Right lobe of liver (tissue), 5 donors: ENCODE measurements around the gene ZYG11B. TPM values are rescaled to one million over a fixed set of nuclear protein-coding genes. Genes with fewer than 3 reads are reported as not detected.

Experiments
- small RNA-seq, 2 experiments: library from RNA; depleted of rRNA; stranded (forward); fragments of <200 nt; gene quantifications; one replicate each; pipeline ENCODE3, GENCODE V24; 2016
- total RNA-seq, 6 experiments: library from RNA; depleted of rRNA in 2 of 6; stranded (reverse); fragments of >200 nt in 2 of 6; fragmentation: NEBNext Ultra II Directional in 3 of 6; extraction: Animal tissue kit (Norgen Biotek cat#: 25700) in 3 of 6; gene quantifications; one replicate each; pipeline versions ENCODE4 v1.1.0 to v1.2.4, GENCODE V29; 2016 to 2023
- donor health status: DM: no; HTN: no; CAD: no.
- donor health status: DM: no; HTN: no; CAD: no.
- donor health status: DM: no; HTN: yes; CAD: no.
- donor health status: DM: no; HTN: yes; CAD: no.

Gene ZYG11B
- total RNA-seq, 6 experiments from 2014 or later = 17.7 to 39.2 (median 30.9) TPM

Small RNAs within 50 kb of the gene (small RNA-seq; reads per million reads assigned to genes)
- gene RN7SL62P (0 reads per million in 2 experiments), gene RNU2-30P (0 reads per million in 2 experiments), gene RNU6-969P (0 reads per million in 2 experiments)

Other genes starting within 250 kb of the ZYG11B start
- 10 to 100 TPM; 16.1 to 33.0 (median 22.8) TPM for gene TUT4, start 173.4 kb upstream of the ZYG11B start, total RNA-seq
- 1 to 10 TPM; 1.6 to 4.3 (median 2.7) TPM for gene GPX7, start 124.1 kb upstream of the ZYG11B start, total RNA-seq
- not detected for gene SHISAL2A, start 93.3 kb upstream of the ZYG11B start, total RNA-seq
- 10 to 100 TPM; 13.6 to 17.8 (median 15.8) TPM for gene COA7, start 28.1 kb upstream of the ZYG11B start, total RNA-seq
- gene ZYG11A, start 116.3 kb downstream of the ZYG11B start, total RNA-seq = 1 to 10 TPM in 3 of 6 experiments, under 1 TPM in 3; 0.22 to 1.5 (median 1.0) TPM
- 100 to 1,000 TPM; 167 to 856 (median 390) TPM for gene ECHDC2, start 195.3 kb downstream of the ZYG11B start, total RNA-seq
- 100 to 1,000 TPM; 207 to 885 (median 634) TPM for gene SCP2, start 200.8 kb downstream of the ZYG11B start, total RNA-seq